Panc1 (cell line): ENCODE results near the gene VAV3.

Source experiments
- POLR2AphosphoS5 ChIP-seq: IDR thresholded peaks from 2 replicates; pipeline ENCODE4 v1.6.1; 2012; ENCODE audit warnings: mild to moderate bottlenecking, low read depth, low read length, moderate library complexity
- TF ChIP-seq, protein P1 (sequence below): fragments of 450-650 bp; IDR thresholded peaks from 2 replicates; pipeline ENCODE4 v1.5.1; 2017; ENCODE audit warnings: mild to moderate bottlenecking

DNA sequence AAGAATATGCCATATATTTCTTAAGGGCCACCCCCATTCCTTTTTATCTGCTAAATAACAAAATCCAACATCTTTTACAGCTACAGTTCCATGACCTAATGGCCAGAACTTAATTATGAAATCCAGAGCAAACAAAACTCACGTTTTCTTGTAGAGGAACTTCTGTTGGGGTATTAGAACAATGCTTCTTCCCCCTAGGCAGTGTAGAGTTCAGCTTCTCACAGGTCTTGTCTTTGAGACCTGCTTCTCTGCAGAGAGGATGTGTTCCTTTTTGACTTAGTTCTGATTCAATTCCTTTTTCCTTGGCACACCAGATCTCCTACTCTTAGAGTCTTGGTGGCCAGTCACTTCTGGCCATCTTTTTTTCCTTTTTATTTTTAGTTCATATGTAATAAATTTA, 22.2 kb downstream of the VAV3 start:
- TF ChIP-seq, protein P1, sequence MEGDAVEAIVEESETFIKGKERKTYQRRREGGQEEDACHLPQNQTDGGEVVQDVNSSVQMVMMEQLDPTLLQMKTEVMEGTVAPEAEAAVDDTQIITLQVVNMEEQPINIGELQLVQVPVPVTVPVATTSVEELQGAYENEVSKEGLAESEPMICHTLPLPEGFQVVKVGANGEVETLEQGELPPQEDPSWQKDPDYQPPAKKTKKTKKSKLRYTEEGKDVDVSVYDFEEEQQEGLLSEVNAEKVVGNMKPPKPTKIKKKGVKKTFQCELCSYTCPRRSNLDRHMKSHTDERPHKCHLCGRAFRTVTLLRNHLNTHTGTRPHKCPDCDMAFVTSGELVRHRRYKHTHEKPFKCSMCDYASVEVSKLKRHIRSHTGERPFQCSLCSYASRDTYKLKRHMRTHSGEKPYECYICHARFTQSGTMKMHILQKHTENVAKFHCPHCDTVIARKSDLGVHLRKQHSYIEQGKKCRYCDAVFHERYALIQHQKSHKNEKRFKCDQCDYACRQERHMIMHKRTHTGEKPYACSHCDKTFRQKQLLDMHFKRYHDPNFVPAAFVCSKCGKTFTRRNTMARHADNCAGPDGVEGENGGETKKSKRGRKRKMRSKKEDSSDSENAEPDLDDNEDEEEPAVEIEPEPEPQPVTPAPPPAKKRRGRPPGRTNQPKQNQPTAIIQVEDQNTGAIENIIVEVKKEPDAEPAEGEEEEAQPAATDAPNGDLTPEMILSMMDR: no peak
- TF ChIP-seq POLR2AphosphoS5: no peak
